H54 (cell line): ENCODE data around the gene OR51B4.

Source experiments
- DNase-seq: peaks from one replicate; pipeline ENCODE4 v3.0.0; 2011; ENCODE audit warnings: low spot score, mixed read lengths; ENCODE audit not compliant: insufficient read length
- FAIRE-seq: peaks from 3 replicates; lab custom pipeline; 2011; peaks lifted over from hg19 to GRCh38; lab: Jason Lieb, UNC
- POLR2A ChIP-seq: IDR thresholded peaks from 2 replicates; pipeline ENCODE4 v1.6.1; 2011; ENCODE audit warnings: low read depth, mild to moderate bottlenecking, low read length

OR51B4 gene

DNA sequence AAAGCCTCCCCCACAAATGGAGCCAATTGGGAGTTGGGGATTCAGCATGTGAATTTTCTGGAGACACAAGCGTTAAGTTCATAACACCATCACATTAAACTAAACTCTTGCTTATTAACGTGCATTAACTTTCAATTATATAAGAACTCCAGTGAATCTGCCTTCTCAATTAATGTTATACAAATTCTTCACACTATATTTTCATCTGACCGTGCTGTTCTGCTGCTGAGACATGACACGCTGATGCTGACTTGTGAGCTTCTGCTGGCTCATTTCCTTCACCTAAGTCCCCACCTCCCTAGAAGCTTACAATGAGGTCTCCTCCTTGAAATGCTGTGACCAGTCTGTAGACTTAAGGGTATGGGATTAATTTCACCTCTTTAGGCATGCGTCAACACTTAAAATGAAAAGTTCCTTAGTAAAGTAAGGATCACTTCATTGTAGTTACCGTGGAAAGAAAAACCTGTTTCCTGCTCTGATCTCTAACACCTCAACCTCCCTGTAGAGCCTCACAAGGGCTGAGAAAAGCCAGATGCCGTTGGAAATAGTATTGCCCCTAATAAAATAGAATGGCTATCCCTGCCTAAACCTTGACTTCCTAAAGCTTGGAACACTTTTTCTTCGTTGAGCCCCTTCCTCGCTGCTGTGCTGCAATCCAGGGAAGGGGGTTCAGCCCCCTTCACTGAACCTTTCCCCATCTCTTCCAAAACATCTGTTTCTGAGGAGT, 49.4 kb downstream of the OR51B4 start:
- FAIRE-seq (no peak), DNase-seq (no peak)
- TF ChIP-seq POLR2A, result no peak

DNA sequence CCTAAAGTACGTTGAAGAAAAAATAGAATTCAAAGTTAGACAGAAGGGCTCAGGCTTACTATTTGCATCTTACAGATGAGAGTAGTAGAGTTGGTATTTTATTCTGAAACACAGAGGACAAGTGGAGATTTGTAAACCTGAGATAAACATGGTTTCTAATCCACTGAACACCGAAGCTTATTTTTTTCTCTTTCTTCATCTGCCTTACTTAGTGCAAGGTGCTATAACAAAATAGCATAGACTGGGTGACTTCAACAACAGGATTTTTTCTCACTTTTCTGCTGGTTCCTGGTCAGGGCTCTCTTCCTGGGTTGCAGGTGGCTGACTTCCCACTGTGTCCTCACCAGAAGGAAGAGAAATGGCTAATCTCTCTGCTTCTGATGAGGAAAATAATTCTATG, 50.0 kb downstream of the OR51B4 start:
- no peak for FAIRE-seq
- DNase-seq, result no peak
- TF ChIP-seq POLR2A, result no peak
